ENCODE data around the gene SCN5A. TPM values are rescaled to one million over a fixed set of nuclear protein-coding genes. Genes with fewer than 3 reads are reported as not detected.

Gene SCN5A
- total RNA-seq, 1 donor from 2014 or later = 3.3 TPM

DNA sequence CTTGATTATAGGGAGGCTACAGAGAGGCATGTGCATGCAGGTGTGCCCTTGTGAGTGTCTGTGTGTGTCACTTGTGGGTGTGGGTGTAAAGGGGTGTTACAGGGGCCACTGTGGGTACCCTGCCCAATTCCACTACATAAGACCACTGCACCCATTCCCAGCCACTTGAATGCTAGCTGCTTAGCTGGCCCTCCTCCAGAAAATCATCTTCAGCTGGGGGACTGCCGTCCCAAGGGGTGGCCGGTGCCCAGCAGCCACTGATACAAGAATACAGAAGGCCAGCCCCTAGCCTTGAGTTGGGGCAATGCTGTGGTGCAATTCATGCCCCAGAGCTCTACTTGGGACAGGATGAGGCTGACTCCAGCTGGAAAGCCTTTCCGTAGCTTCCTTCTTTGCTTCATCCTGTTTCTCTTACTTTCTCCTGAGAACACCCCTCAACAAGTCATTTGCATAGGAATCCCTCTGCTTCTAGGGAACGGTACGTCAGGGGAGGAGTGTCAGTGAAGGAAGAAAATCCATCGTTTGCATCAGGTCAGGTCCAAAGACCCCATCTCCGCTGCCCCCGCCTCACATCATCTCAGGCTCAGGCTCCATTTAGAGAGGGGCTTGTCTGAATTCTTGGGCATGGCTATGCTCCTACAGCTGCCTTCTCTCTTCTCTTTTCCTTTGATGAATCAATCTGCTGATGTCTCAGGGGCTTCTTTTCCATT is 72.0 kb downstream of the SCN5A start:
- Histone ChIP-seq H3K9ac (ENCODE audit: low read length) (no peak overlapping the region), H3K36me3 (ENCODE audit: insufficient read depth, low read length) (no peaks in the 10 kb centered on the region), H3K27me3 (ENCODE audit: insufficient read depth, low read length) (no peaks in the 10 kb centered on the region), H3K4me3 (ENCODE audit: insufficient read depth, low read depth, low read length) (no peak overlapping the region), H3K9me3 (ENCODE audit: insufficient read depth, low read depth, low read length) (peaks cover 4% of the 10 kb centered on the region), H3K4me2 (ENCODE audit: low read length) (no peak overlapping the region), H3K4me1 (ENCODE audit: insufficient read depth, low read length) (no peaks in the 10 kb centered on the region), H2AFZ (ENCODE audit: low read depth, low read length) (no peak overlapping the region), H3K79me2 (ENCODE audit: insufficient read depth, low read length) (no peaks in the 10 kb centered on the region), H3K27ac (ENCODE audit: low read depth, low read length) (no peak overlapping the region), H4K20me1 (ENCODE audit: insufficient read depth, low read length) (no peaks in the 10 kb centered on the region)
- no peak for DNase-seq (ENCODE audit: low read depth)
- FAIRE-seq = no peak
- Mint-ChIP-seq H3K4me1 (ENCODE audit: low read depth, unreplicated experiment) (no peaks in the 10 kb centered on the region), H3K27me3 (ENCODE audit: low read depth, unreplicated experiment) (peaks cover 19% of the 10 kb centered on the region), H3K27ac (ENCODE audit: unreplicated experiment) (no peak overlapping the region), H3K4me3 (ENCODE audit: unreplicated experiment) (no peak overlapping the region), H3K36me3 (ENCODE audit: low read depth, unreplicated experiment) (peaks cover 2% of the 10 kb centered on the region), H3K9me3 (ENCODE audit: unreplicated experiment) (peaks cover 2% of the 10 kb centered on the region)
- no peak for TF ChIP-seq EZH2 (IDR thresholded peaks at IDR 0.05; ENCODE audit: insufficient read depth, low read length)
- TF ChIP-seq, protein P1, sequence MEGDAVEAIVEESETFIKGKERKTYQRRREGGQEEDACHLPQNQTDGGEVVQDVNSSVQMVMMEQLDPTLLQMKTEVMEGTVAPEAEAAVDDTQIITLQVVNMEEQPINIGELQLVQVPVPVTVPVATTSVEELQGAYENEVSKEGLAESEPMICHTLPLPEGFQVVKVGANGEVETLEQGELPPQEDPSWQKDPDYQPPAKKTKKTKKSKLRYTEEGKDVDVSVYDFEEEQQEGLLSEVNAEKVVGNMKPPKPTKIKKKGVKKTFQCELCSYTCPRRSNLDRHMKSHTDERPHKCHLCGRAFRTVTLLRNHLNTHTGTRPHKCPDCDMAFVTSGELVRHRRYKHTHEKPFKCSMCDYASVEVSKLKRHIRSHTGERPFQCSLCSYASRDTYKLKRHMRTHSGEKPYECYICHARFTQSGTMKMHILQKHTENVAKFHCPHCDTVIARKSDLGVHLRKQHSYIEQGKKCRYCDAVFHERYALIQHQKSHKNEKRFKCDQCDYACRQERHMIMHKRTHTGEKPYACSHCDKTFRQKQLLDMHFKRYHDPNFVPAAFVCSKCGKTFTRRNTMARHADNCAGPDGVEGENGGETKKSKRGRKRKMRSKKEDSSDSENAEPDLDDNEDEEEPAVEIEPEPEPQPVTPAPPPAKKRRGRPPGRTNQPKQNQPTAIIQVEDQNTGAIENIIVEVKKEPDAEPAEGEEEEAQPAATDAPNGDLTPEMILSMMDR (IDR thresholded peaks at IDR 0.05; ENCODE audit: insufficient read depth, low read depth, low read length) = no peak

DNA sequence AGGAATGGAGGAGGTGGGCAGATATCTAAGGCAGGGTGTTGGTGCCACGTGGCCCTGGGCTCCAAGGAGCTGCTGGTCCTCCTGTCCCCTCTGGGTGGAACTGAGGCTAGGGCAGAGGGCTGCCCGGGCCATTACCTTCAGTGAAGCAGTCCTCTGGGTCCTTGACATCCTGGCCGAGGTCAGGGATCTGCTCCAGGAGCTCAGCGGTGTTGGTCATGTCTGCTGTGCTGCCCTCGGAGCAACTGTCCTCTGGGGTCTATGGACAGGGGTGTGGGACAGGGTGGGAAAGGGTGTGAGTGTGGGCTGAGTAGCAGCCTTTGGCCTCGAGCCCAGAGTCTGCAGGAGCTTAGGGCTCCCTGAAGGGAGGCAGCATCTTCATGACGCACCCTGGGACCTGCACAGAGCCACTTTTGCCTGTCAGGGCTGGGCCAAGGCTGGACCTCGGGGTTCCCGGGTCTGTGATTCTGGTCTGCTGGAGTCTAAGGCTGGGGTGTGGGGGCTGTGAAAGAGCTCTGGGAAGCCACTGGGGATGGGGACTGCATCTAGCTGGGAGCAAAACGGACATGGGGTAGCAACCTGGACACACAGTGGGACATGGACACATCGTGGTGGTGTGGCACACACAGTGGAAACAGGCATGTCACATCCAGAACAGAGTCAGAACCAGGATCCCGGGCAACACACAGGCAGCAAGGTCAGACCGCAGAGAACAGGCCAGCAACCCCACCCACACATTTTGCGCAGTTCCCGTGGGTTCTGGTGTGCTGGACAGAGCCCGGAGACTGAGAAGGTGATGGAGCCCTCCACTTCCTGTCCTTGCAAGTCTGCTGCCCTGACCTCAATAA is 72.7 kb downstream of the SCN5A start:
- Histone ChIP-seq H3K27ac (ENCODE audit: low read depth, low read length) (no peak overlapping the region), H3K27me3 (ENCODE audit: insufficient read depth, low read length) (no peaks in the 10 kb centered on the region), H3K9me3 (ENCODE audit: insufficient read depth, low read depth, low read length) (peaks cover 4% of the 10 kb centered on the region), H4K20me1 (ENCODE audit: insufficient read depth, low read length) (no peaks in the 10 kb centered on the region), H3K4me3 (ENCODE audit: insufficient read depth, low read depth, low read length) (no peak overlapping the region), H3K9ac (ENCODE audit: low read length) (no peak overlapping the region), H3K4me1 (ENCODE audit: insufficient read depth, low read length) (no peaks in the 10 kb centered on the region), H3K36me3 (ENCODE audit: insufficient read depth, low read length) (no peaks in the 10 kb centered on the region), H2AFZ (ENCODE audit: low read depth, low read length) (no peak overlapping the region), H3K79me2 (ENCODE audit: insufficient read depth, low read length) (no peaks in the 10 kb centered on the region), H3K4me2 (ENCODE audit: low read length) (no peak overlapping the region)
- no peak for TF ChIP-seq EZH2 (IDR thresholded peaks at IDR 0.05; ENCODE audit: insufficient read depth, low read length)
- TF ChIP-seq, protein P1 (IDR thresholded peaks at IDR 0.05; ENCODE audit: insufficient read depth, low read depth, low read length) = no peak
- no peak overlapping the region for H3K4me3 Mint-ChIP-seq (ENCODE audit: unreplicated experiment)
- no peak for FAIRE-seq
- peaks cover 2% of the 10 kb centered on the region for H3K9me3 Mint-ChIP-seq (ENCODE audit: unreplicated experiment)
- DNase-seq (ENCODE audit: low read depth) = no peak
- H3K27me3 Mint-ChIP-seq (ENCODE audit: low read depth, unreplicated experiment) = peaks cover 15% of the 10 kb centered on the region
- no peak overlapping the region for H3K27ac Mint-ChIP-seq (ENCODE audit: unreplicated experiment)
- no peaks in the 10 kb centered on the region for H3K4me1 Mint-ChIP-seq (ENCODE audit: low read depth, unreplicated experiment)
- H3K36me3 Mint-ChIP-seq (ENCODE audit: low read depth, unreplicated experiment) = peaks cover 2% of the 10 kb centered on the region
